Measurements from ENCODE around the gene NOD1.
"Not testable (repeated sequence)": the region's sequence is repeated elsewhere in the genome, so short reads cannot be mapped to it uniquely, and the experiment has no call there.

Gene NOD1

GRCh38 chr7:30427296-30428070, 51.1 kb downstream of the NOD1 start:
- Mint-ChIP-seq H3K27ac (no peak overlapping the region), H3K4me1 (no peaks in the 10 kb centered on the region), H3K4me3 (no peak overlapping the region), H3K27me3 (no peaks in the 10 kb centered on the region), H3K9me3 (no peaks in the 10 kb centered on the region), H3K36me3 (peaks cover 4% of the 10 kb centered on the region)

DNA sequence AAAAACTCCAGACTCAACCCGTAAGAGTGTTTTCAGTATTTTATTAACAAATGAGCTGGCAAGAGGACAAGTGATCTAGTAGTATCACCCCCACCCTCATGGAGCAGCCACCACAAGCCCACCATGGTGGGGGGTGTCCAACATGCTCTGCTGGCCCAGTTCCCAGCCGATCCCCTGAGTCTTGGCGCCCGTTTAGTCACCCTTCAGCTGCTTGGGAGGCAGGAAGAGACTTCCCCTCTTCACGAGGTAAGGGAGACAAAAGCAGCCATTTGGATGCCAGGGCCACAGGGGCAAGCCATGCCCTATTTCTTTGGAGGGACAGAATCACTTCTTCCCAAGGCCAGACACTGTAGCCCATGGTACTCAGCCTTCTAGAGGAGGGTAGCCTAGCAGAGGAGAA, 54.1 kb downstream of the NOD1 start:
- no peaks in the 10 kb centered on the region for H3K4me1 Mint-ChIP-seq

DNA sequence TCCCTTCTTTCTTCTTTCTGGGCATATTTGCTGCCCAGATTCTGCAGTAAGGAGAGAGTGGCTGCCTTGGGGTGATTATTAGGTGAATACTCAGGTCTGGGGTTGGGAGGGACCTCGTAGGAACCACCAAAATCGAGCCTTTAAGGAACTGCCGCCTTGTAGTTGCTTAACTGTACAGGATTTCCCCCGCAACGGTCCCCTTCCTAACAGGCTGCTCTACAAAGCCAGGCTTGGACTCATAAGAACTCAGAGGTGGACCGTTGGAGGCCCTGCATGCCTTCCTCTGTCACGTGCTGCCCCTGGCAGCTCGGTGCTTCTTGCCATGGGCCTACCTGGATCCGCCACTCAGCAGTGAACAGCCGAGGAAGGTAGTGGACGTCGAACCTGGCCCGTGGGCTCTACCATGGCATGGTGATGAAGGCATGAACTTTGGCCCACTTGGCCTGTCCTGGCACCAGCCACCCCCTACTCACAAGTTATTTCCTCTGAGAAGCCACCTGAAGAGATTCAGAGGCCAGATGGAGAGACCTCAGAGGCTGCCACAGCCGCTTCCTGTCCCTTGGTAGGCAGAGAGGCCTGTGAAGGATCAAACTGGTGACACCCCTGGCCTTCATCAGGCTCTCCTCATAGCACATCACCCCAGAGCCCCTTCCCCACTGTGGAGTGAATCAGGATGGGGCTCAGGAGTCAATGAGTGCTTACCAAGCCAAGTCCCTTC, 54.6 kb downstream of the NOD1 start:
- Mint-ChIP-seq H3K9me3 (no peaks in the 10 kb centered on the region), H3K27me3 (no peaks in the 10 kb centered on the region), H3K36me3 (peaks cover 6% of the 10 kb centered on the region), H3K4me3 (no peak overlapping the region), H3K4me1 (no peaks in the 10 kb centered on the region), H3K27ac (no peak overlapping the region)

More for the DNA sequence above, 54.1 kb downstream of the NOD1 start:
- H3K4me3 Mint-ChIP-seq: no peak overlapping the region
- H3K36me3 Mint-ChIP-seq: peaks cover 5% of the 10 kb centered on the region
- H3K9me3 Mint-ChIP-seq: no peaks in the 10 kb centered on the region
- H3K27ac Mint-ChIP-seq: no peak overlapping the region
- H3K27me3 Mint-ChIP-seq: no peaks in the 10 kb centered on the region

GRCh38 chr7:30422922-30423321, 55.7 kb downstream of the NOD1 start:
- Mint-ChIP-seq H3K9me3 (no peaks in the 10 kb centered on the region), H3K4me3 (no peak overlapping the region), H3K27me3 (no peaks in the 10 kb centered on the region), H3K4me1 (no peaks in the 10 kb centered on the region), H3K36me3 (peaks cover 6% of the 10 kb centered on the region), H3K27ac (no peak overlapping the region)

- no peak overlapping the region for H3K4me3 Mint-ChIP-seq
- H3K27me3 Mint-ChIP-seq: no peaks in the 10 kb centered on the region
- H3K9me3 Mint-ChIP-seq: no peaks in the 10 kb centered on the region
- no peak overlapping the region for H3K27ac Mint-ChIP-seq
- peaks cover 5% of the 10 kb centered on the region for H3K36me3 Mint-ChIP-seq
- H3K4me1 Mint-ChIP-seq: no peaks in the 10 kb centered on the region
Observed at GRCh38 chr7:30421647-30422196, 56.9 kb downstream of the NOD1 start.

- Mint-ChIP-seq H3K4me3 (no peak overlapping the region), H3K27ac (no peak overlapping the region), H3K9me3 (no peaks in the 10 kb centered on the region), H3K36me3 (peaks cover 5% of the 10 kb centered on the region), H3K4me1 (no peaks in the 10 kb centered on the region), H3K27me3 (no peaks in the 10 kb centered on the region)
Observed at GRCh38 chr7:30420662-30421061, 57.9 kb downstream of the NOD1 start.

DNA sequence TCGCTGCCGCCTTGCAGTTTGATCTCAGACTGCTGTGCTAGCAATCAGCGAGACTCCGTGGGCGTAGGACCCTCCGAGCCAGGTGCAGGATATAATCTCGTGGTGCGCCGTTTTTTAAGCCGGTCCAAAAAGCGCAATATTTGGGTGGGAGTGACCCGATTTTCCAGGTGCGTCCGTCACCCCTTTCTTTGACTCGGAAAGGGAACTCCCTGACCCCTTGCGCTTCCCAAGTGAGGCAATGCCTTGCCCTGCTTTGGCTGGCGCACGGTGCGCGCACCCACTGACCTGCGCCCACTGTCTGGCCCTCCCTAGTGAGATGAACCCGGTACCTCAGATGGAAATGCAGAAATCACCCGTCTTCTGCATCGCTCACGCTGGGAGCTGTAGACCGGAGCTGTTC, 58.5 kb downstream of the NOD1 start:
- not testable (repeated sequence) for H3K9me3 Mint-ChIP-seq, H3K27me3 Mint-ChIP-seq, H3K27ac Mint-ChIP-seq, H3K4me3 Mint-ChIP-seq, H3K36me3 Mint-ChIP-seq, H3K4me1 Mint-ChIP-seq

DNA sequence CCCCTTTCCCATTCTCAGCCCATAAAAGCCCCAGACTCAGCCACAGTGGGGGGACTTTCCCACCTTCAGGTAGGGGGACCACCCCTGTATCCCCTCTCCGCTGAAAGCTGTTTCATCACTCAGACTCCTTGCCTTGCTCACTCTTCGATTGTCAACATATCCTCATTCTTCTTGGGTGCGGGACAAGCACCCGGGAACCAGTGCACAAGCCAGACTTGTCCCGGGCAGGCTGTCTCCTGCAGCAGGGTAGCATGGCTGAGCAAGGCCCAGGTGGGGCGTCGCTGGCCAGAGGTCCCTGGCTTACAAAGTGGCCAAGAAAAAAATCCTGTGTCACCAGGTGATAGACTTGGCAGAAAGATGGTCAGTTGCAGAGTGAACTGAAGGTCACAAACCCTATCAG, 64.7 kb downstream of the NOD1 start:
- no peaks in the 10 kb centered on the region for H3K27me3 Mint-ChIP-seq
- no peaks in the 10 kb centered on the region for H3K4me1 Mint-ChIP-seq
- H3K36me3 Mint-ChIP-seq: no peaks in the 10 kb centered on the region
- H3K9me3 Mint-ChIP-seq: no peaks in the 10 kb centered on the region
- H3K4me3 Mint-ChIP-seq: no peak overlapping the region
- H3K27ac Mint-ChIP-seq: no peak overlapping the region

GRCh38 chr7:30412782-30413504, 65.6 kb downstream of the NOD1 start:
- no peaks in the 10 kb centered on the region for H3K27me3 Mint-ChIP-seq
- no peak overlapping the region for H3K27ac Mint-ChIP-seq
- no peaks in the 10 kb centered on the region for H3K9me3 Mint-ChIP-seq
- no peak overlapping the region for H3K4me3 Mint-ChIP-seq
- H3K36me3 Mint-ChIP-seq: peaks cover 3% of the 10 kb centered on the region
- H3K4me1 Mint-ChIP-seq: no peaks in the 10 kb centered on the region

- no peak overlapping the region for H3K4me3 Mint-ChIP-seq
- H3K27ac Mint-ChIP-seq: no peak overlapping the region
- H3K4me1 Mint-ChIP-seq: no peaks in the 10 kb centered on the region
- peaks cover 3% of the 10 kb centered on the region for H3K36me3 Mint-ChIP-seq
- H3K9me3 Mint-ChIP-seq: no peaks in the 10 kb centered on the region
- no peaks in the 10 kb centered on the region for H3K27me3 Mint-ChIP-seq
Observed at GRCh38 chr7:30411897-30412296, 66.7 kb downstream of the NOD1 start.

GRCh38 chr7:30411173-30411572, 67.4 kb downstream of the NOD1 start:
- H3K27ac Mint-ChIP-seq: no peak overlapping the region
- no peak overlapping the region for H3K4me3 Mint-ChIP-seq
- no peaks in the 10 kb centered on the region for H3K4me1 Mint-ChIP-seq
- H3K36me3 Mint-ChIP-seq: peaks cover 3% of the 10 kb centered on the region
- no peaks in the 10 kb centered on the region for H3K9me3 Mint-ChIP-seq
- H3K27me3 Mint-ChIP-seq: no peaks in the 10 kb centered on the region

DNA sequence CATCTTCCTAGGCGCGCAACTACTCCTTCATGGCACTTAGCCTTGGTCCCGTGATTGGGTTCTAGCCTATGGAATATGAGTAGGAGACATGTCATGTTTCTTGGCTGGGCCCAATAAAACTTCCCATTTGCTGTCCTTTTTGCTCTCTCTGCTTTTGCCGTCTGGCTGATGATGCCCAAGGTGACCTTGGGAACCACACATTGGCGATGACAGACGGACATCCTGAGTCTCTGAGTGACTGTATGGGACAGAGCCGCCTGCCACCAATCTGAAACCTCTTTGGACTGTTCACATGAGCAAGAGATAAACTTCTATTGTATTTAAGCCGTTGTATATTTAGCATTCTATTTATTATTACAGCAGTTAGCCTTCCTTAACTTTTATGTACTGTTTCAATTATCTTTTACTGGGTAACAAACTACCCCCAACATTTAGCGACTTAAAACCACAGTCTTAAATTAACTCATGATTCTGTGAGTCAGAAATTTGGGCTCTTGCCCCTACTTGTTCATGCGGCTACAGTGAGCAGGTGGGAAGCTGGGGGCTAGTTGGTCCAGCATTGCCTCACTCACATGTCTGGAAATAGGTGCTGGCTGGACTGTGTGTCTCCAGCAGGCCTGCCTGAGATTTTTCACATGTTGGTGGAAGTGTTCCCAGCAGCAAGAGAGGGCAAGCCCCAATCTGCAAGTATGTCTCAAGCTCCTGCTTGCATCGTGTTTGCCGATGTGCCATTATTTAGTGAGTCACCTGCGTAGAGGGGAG, 71.7 kb downstream of the NOD1 start:
- H3K4me1 Mint-ChIP-seq: peaks cover 2% of the 10 kb centered on the region
- H3K9me3 Mint-ChIP-seq: no peaks in the 10 kb centered on the region
- H3K36me3 Mint-ChIP-seq: peaks cover 11% of the 10 kb centered on the region

GRCh38 chr7:30405179-30405578, 73.4 kb downstream of the NOD1 start:
- Mint-ChIP-seq H3K9me3 (no peaks in the 10 kb centered on the region), H3K27me3 (no peaks in the 10 kb centered on the region), H3K27ac (no peak overlapping the region), H3K4me1 (peaks cover 7% of the 10 kb centered on the region), H3K36me3 (peaks cover 11% of the 10 kb centered on the region), H3K4me3 (no peak overlapping the region)

More for the DNA sequence above, 71.7 kb downstream of the NOD1 start:
- Mint-ChIP-seq H3K4me3 (no peak overlapping the region), H3K27me3 (no peaks in the 10 kb centered on the region), H3K27ac (no peak overlapping the region)

- Mint-ChIP-seq H3K4me1 (peaks cover 7% of the 10 kb centered on the region), H3K9me3 (no peaks in the 10 kb centered on the region), H3K36me3 (peaks cover 13% of the 10 kb centered on the region), H3K27me3 (no peaks in the 10 kb centered on the region), H3K27ac (no peak overlapping the region), H3K4me3 (no peak overlapping the region)
Observed at GRCh38 chr7:30403477-30403876, 75.1 kb downstream of the NOD1 start.

DNA sequence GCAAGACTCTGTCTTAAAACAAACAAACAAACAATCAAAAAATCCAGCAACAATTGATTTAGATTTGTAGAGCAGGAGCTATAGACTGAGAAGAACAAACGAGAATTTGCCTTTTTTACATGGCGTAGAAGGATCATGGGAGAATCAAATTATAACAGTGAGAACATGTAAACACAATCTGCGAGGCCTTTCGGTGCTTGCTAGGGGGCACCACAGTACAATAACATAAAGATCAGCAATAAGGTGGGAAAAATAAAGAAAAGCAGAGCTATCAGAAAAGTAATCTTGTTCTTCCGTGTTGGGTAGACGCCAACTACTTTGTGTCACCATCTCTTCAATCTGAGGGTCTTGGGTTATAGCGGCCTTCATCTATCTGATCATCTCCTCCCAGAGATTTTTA, 82.2 kb downstream of the NOD1 start:
- peaks cover under 1% of the 10 kb centered on the region for H3K4me1 Mint-ChIP-seq
- H3K4me3 Mint-ChIP-seq: no peak overlapping the region
- H3K36me3 Mint-ChIP-seq: peaks cover 5% of the 10 kb centered on the region
- no peak overlapping the region for H3K27ac Mint-ChIP-seq
- H3K27me3 Mint-ChIP-seq: no peaks in the 10 kb centered on the region
- H3K9me3 Mint-ChIP-seq: no peaks in the 10 kb centered on the region

Measured in activated naive CD4-positive, alpha-beta T cell treated with anti-CD3 and anti-CD28 coated beads, Interleukin-2, amount 50 U/mL, for 24 hours (primary cell).